Vagina (tissue), 2 donors: ENCODE results near the gene TAF11L6. TPM values are rescaled to one million over a fixed set of nuclear protein-coding genes. Genes with fewer than 3 reads are reported as not detected.
"Not testable (repeated sequence)": the region's sequence is repeated elsewhere in the genome, so short reads cannot be mapped to it uniquely, and the experiment has no call there.

Experiments
- DNase-seq, 2 donors: peaks; one replicate each; pipeline ENCODE4 v3.0.0-alpha.2; 2017; ENCODE audit errors: extremely low spot score in 2 of 2
- H3K27ac ChIP-seq: fragments of 200-600 bp; sonication (generic); one replicate; pipeline ENCODE4 v1.5.1; 2019
- H3K27me3 ChIP-seq: fragments of 200-600 bp; sonication (generic); one replicate; pipeline ENCODE4 v1.5.1; 2019
- H3K36me3 ChIP-seq, 2 donors: fragments of 200-600 bp; sonication (generic); one replicate each; pipeline ENCODE4 v1.5.1; 2017 to 2019
- H3K4me1 ChIP-seq: fragments of 200-600 bp; sonication (generic); one replicate; pipeline ENCODE4 v1.5.1; 2019
- H3K4me3 ChIP-seq, 2 donors: fragments of 200-600 bp; sonication (generic); 1 replicate in 1 of 2; 2 replicates in 1 of 2; pipeline ENCODE4 v1.5.1; 2016 to 2019
- H3K9me3 ChIP-seq: fragments of 200-600 bp; sonication (generic); one replicate; pipeline ENCODE4 v1.5.1; 2019
- CTCF ChIP-seq, 3 experiments: fragments of 450-650 bp in 2 of 3; fragments of 200-600 bp in 1 of 3; sonication (generic) in 1 of 3; IDR thresholded peaks; one replicate each; pipeline ENCODE4 v1.5.1; 2017 to 2019; ENCODE audit warnings: antibody characterized with exemption in 3 of 3, mild to moderate bottlenecking in 2 of 3, moderate library complexity in 2 of 3
- POLR2A ChIP-seq, 2 donors: fragments of 450-650 bp; IDR thresholded peaks; one replicate each; pipeline ENCODE4 v1.6.1; 2017; ENCODE audit warnings: antibody characterized with exemption in 2 of 2, mild to moderate bottlenecking in 2 of 2, moderate library complexity in 2 of 2
- POLR2AphosphoS5 ChIP-seq, 2 donors: sonication (generic); formaldehyde crosslinking; IDR thresholded peaks; one replicate each; pipeline ENCODE4 v1.9.0; 2017; ENCODE audit warnings: antibody characterized with exemption in 2 of 2, mild to moderate bottlenecking in 2 of 2, low read depth in 1 of 2; ENCODE audit not compliant: insufficient read depth in 1 of 2
- intact Hi-C: fragments of 100-400 bp; cut with DNase I; formaldehyde crosslinking; loops from one replicate; pipeline ENCODE4 v1.15.1; 2023
- total RNA-seq: library from RNA; depleted of rRNA; stranded (reverse); fragments of >200 nt; gene quantifications from one replicate; pipeline ENCODE4 v1.2.3, GENCODE V29; 2016

TAF11L6 gene
- total RNA-seq, 1 donor from 2014 or later: not detected

- Histone ChIP-seq H3K27me3 (no peaks in the 10 kb centered on the region), H3K36me3 (no peaks in the 10 kb centered on the region), H3K9me3 (no peaks in the 10 kb centered on the region), H3K4me1 (no peaks in the 10 kb centered on the region), H3K4me3 (no peak overlapping the region), H3K27ac (no peak overlapping the region)
- TF ChIP-seq POLR2AphosphoS5 (IDR thresholded peaks at IDR 0.05; ENCODE audit: insufficient read depth in 1 of 2, low read depth in 1 of 2) (no peak), CTCF (IDR thresholded peaks at IDR 0.05) (no peak), POLR2A (IDR thresholded peaks at IDR 0.05) (no peak)
- no peak for DNase-seq
- intact Hi-C loops: no loop called here
These were observed 31.0 kb upstream of the TAF11L6 start for GRCh38 chr5:17497446-17497845.

GRCh38 chr5:17497931-17498330, 30.5 kb upstream of the TAF11L6 start, which contains the start of gene TAF11L2:
TAF11L2 (plus strand) TSS chr5:17498231.
- intact Hi-C loops, H3K4me3 ChIP-seq, H3K27ac ChIP-seq, H3K36me3 ChIP-seq, DNase-seq, H3K4me1 ChIP-seq, H3K27me3 ChIP-seq, H3K9me3 ChIP-seq: not testable (repeated sequence)

GRCh38 chr5:17511775-17512325, 16.6 kb upstream of the TAF11L6 start:
- Histone ChIP-seq H3K9me3 (no peaks in the 10 kb centered on the region), H3K27me3 (no peaks in the 10 kb centered on the region), H3K4me1 (no peaks in the 10 kb centered on the region), H3K4me3 (no peak overlapping the region), H3K27ac (no peak overlapping the region), H3K36me3 (no peaks in the 10 kb centered on the region)
- no peak for DNase-seq
- intact Hi-C loops: no loop called here
- TF ChIP-seq POLR2AphosphoS5 (IDR thresholded peaks at IDR 0.05; ENCODE audit: insufficient read depth in 1 of 2, low read depth in 1 of 2): no peak
- TF ChIP-seq CTCF (IDR thresholded peaks at IDR 0.05): no peak
- TF ChIP-seq POLR2A (IDR thresholded peaks at IDR 0.05): no peak

- H3K27ac ChIP-seq, intact Hi-C loops, H3K9me3 ChIP-seq, H3K4me3 ChIP-seq, H3K4me1 ChIP-seq, DNase-seq, H3K27me3 ChIP-seq, H3K36me3 ChIP-seq: not testable (repeated sequence)
These were observed 10.9 kb upstream of the TAF11L6 start for GRCh38 chr5:17517526-17517925.

GRCh38 chr5:17518067-17518466, 10.4 kb upstream of the TAF11L6 start, which contains the start of gene TAF11L3:
TAF11L3 (plus strand) TSS chr5:17518367.
- DNase-seq, H3K27ac ChIP-seq, H3K4me3 ChIP-seq, H3K27me3 ChIP-seq, H3K36me3 ChIP-seq, H3K9me3 ChIP-seq, intact Hi-C loops, H3K4me1 ChIP-seq: not testable (repeated sequence)

GRCh38 chr5:17519508-17519907, 9.0 kb upstream of the TAF11L6 start:
- H3K27me3 ChIP-seq, DNase-seq, H3K9me3 ChIP-seq, H3K4me3 ChIP-seq, H3K4me1 ChIP-seq, intact Hi-C loops, H3K27ac ChIP-seq, H3K36me3 ChIP-seq: not testable (repeated sequence)

- not testable (repeated sequence) for H3K27ac ChIP-seq
These were observed 7.0 kb upstream of the TAF11L6 start, which contains the start of gene TAF11L4 for GRCh38 chr5:17521501-17521900. TAF11L4 (plus strand) TSS chr5:17521801.

GRCh38 chr5:17524935-17525334, 3.5 kb upstream of the TAF11L6 start, which contains the start of gene TAF11L5:
TAF11L5 (plus strand) TSS chr5:17525235.
- H3K4me1 ChIP-seq, H3K27me3 ChIP-seq, DNase-seq, H3K36me3 ChIP-seq, intact Hi-C loops, H3K9me3 ChIP-seq, H3K4me3 ChIP-seq, H3K27ac ChIP-seq: not testable (repeated sequence)

More at GRCh38 chr5:17521501-17521900, 7.0 kb upstream of the TAF11L6 start, which contains the start of gene TAF11L4:
- DNase-seq, intact Hi-C loops, H3K36me3 ChIP-seq, H3K4me3 ChIP-seq, H3K9me3 ChIP-seq, H3K4me1 ChIP-seq, H3K27me3 ChIP-seq: not testable (repeated sequence)

GRCh38 chr5:17526504-17526903, 2.0 kb upstream of the TAF11L6 start:
- H3K27ac ChIP-seq, DNase-seq, H3K4me3 ChIP-seq, H3K9me3 ChIP-seq, intact Hi-C loops, H3K36me3 ChIP-seq, H3K4me1 ChIP-seq, H3K27me3 ChIP-seq: not testable (repeated sequence)
